Skeletal muscle satellite cell (primary cell): ENCODE results near the gene GSDME.

ENCODE experiments used
- H3K27me3 ChIP-seq: 2 replicates; pipeline ENCODE4 v1.7.0; 2013; ENCODE audit warnings: low read length; ENCODE audit not compliant: control insufficient read depth, insufficient read depth
- H3K36me3 ChIP-seq: 2 replicates; pipeline ENCODE4 v1.7.0; 2013; ENCODE audit warnings: mild to moderate bottlenecking, control low read depth, low read length; ENCODE audit not compliant: insufficient read depth
- H3K4me1 ChIP-seq: 2 replicates; pipeline ENCODE4 v1.7.0; 2013; ENCODE audit warnings: low read length; ENCODE audit not compliant: control insufficient read depth, insufficient read depth
- H3K4me2 ChIP-seq: 2 replicates; pipeline ENCODE4 v1.7.0; 2013; ENCODE audit warnings: mild to moderate bottlenecking, low read length
- H3K4me3 ChIP-seq: 2 replicates; pipeline ENCODE4 v1.7.0; 2013; ENCODE audit warnings: low read length
- H3K9ac ChIP-seq: 2 replicates; pipeline ENCODE4 v1.7.0; 2013; ENCODE audit warnings: mild to moderate bottlenecking, low read depth, low read length, moderate library complexity
- H3K9me3 ChIP-seq: replicated peaks from 2 replicates; pipeline ENCODE4 v1.7.0; 2013; ENCODE audit warnings: mild to moderate bottlenecking, control low read depth, low read length

The GSDME gene

DNA sequence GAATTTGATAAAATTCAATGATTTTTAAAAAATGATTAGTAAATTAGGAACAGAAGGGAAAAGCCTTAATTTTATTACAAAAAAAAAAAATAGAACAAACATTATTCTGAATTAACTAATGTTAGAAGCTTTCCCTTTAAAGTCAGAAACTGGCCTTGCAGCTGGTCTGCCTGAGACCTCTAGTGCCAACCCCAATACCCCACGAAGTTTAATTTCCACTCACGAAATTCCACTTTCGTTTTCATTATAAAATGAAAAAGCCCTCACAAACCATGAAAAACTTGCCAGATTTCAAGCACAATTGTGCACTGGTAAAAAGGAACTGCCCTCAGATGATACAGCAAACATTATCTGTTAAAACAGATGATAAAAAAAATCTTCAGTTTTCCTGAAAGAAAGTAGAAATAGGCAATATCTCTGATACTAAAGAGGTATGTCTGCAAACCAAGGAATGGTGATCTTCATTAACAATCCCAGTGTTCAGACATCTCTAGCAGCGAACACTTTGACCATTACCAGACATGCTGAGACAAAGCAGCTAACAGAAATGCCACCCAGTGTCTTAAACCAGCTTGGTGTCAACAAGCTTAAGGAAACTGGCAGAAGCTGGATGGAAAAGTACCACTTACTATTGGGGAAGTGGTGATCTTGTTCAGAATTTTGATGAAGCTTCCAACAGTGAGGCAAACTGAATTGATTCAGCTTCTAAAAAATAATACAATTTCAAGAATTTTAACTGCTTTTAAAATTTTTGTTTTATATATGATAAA, 103.8 kb downstream of the GSDME start:
- Histone ChIP-seq H3K9me3 (no peaks in the 10 kb centered on the region), H3K4me3 (peak overlapping the region; percentile 67), H3K9ac (peak overlapping the region; percentile 78), H3K27me3 (no peaks in the 10 kb centered on the region), H3K4me1 (peaks cover 6% of the 10 kb centered on the region), H3K36me3 (no peaks in the 10 kb centered on the region), H3K4me2 (peak overlapping the region; percentile 95)

DNA sequence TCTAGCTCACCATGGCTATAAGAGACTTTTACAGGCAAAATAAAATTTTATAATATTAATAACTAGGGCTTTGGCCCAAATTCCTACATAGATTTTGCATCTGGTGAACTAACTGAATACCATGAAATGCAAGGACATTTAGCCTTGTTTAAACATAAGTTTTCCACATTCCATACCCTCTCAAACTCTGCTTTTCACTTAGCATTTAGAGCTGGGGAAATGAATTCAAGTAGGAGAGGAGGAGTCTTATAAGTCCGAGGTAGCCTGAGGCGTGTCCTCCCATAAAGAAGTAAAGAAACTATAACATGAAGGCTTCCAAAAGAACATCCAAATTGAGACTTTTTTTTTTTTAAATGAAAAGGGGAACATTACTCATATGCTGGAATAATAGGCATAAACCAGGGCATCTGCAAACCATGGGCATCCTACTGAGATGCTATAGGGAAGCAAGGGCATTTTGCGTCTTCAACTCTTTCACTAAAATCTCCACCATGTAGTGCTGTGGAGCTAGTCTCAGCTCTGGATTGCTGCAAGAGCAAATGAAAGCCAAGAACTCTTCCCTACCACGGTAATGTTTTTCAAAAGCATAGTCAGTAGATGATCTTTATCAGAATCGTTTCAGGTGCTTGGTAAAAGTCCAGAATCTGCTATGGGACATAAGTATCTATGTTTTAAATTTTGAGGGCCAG, 104.9 kb downstream of the GSDME start:
- peaks cover 6% of the 10 kb centered on the region for H3K4me1 ChIP-seq
- peak overlapping the region; percentile 95 for H3K4me2 ChIP-seq
- no peaks in the 10 kb centered on the region for H3K9me3 ChIP-seq
- H3K9ac ChIP-seq = no peak overlapping the region
- H3K27me3 ChIP-seq = no peaks in the 10 kb centered on the region
- H3K4me3 ChIP-seq = no peak overlapping the region
- no peaks in the 10 kb centered on the region for H3K36me3 ChIP-seq
